ENCODE measurements around the gene CYB5R4.

The CYB5R4 gene

DNA sequence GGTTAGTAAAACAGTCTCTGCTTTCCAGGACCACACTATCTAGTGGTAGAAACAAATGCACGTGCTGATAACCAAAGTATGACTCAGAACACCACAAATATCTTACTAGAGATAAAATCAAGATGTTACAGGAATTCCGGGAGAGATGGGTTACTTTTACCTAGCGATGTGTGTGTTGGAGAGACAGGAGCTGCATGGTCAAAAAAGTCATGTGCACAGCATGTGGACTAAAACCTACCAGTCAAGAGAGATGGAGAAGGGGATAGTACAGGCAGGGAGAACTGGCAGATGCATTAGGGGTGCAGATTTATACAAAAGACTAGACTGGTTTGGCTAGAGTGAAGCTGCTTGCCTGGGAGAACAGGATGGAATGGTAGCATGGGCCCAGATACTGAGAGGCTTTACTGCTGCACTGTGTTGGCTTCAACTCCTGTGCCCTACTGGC, 98.8 kb downstream of the CYB5R4 start:
- H3K9me2 ChIP-seq (replicated peaks; ENCODE audit: control insufficient read depth, low read length), result no peaks in the 10 kb centered on the region
- H3K4me3 ChIP-seq (ENCODE audit: low read length), result no peak overlapping the region
- peaks cover 39% of the 10 kb centered on the region for H3K36me3 ChIP-seq (ENCODE audit: control insufficient read depth, low read length)
- no peaks in the 10 kb centered on the region for H3K79me2 ChIP-seq (ENCODE audit: control insufficient read depth, low read length)
- no peaks in the 10 kb centered on the region for H3F3A ChIP-seq (ENCODE audit: control insufficient read depth, insufficient read depth)
- no peaks in the 10 kb centered on the region for H4K20me1 ChIP-seq (ENCODE audit: control insufficient read depth, insufficient read depth, low read depth, low read length)
- no peaks in the 10 kb centered on the region for H3K4me1 ChIP-seq (ENCODE audit: control insufficient read depth, low read length)
- H3K27me3 ChIP-seq (ENCODE audit: control insufficient read depth, low read length), result no peaks in the 10 kb centered on the region
- no peak overlapping the region for H3K27ac ChIP-seq (ENCODE audit: low read depth, low read length)
- H3K9me3 ChIP-seq (ENCODE audit: control insufficient read depth, insufficient read depth, low read length), result no peaks in the 10 kb centered on the region
- H3K4me2 ChIP-seq (ENCODE audit: low read length), result no peak overlapping the region
- TF ChIP-seq EZH2phosphoT487 (IDR thresholded peaks at IDR 0.05; ENCODE audit: borderline replicate concordance, low read length), result no peak
- TF ChIP-seq, protein P1, sequence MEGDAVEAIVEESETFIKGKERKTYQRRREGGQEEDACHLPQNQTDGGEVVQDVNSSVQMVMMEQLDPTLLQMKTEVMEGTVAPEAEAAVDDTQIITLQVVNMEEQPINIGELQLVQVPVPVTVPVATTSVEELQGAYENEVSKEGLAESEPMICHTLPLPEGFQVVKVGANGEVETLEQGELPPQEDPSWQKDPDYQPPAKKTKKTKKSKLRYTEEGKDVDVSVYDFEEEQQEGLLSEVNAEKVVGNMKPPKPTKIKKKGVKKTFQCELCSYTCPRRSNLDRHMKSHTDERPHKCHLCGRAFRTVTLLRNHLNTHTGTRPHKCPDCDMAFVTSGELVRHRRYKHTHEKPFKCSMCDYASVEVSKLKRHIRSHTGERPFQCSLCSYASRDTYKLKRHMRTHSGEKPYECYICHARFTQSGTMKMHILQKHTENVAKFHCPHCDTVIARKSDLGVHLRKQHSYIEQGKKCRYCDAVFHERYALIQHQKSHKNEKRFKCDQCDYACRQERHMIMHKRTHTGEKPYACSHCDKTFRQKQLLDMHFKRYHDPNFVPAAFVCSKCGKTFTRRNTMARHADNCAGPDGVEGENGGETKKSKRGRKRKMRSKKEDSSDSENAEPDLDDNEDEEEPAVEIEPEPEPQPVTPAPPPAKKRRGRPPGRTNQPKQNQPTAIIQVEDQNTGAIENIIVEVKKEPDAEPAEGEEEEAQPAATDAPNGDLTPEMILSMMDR (IDR thresholded peaks at IDR 0.05; ENCODE audit: low read depth, low read length, poor library complexity, severe bottlenecking), result no peak

DNA sequence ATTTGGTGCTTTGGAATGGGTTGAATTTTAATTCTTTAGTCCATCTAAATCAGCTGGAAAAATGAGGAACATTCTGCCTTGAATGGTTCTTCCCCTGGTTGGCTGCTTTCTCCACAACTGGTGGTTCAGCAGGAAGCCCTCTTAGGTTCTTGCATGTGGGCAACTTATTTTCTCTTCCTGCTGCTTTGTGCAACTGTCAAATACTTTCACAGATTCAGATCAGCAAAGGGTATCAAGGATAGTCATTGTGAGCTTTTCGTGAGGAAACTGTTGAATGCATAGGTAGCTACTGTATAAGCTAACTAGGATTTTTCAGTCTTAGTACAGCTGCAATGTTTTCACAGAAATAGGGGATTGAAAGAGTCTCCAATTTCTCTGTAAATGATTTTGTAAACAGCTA, 101.2 kb downstream of the CYB5R4 start:
- H3K27me3 ChIP-seq (ENCODE audit: control insufficient read depth, low read length), result no peaks in the 10 kb centered on the region
- no peak overlapping the region for H3K4me3 ChIP-seq (ENCODE audit: low read length)
- peaks cover 36% of the 10 kb centered on the region for H3K36me3 ChIP-seq (ENCODE audit: control insufficient read depth, low read length)
- no peak overlapping the region for H3K27ac ChIP-seq (ENCODE audit: low read depth, low read length)
- H3K4me2 ChIP-seq (ENCODE audit: low read length), result no peak overlapping the region
- H3K4me1 ChIP-seq (ENCODE audit: control insufficient read depth, low read length), result no peaks in the 10 kb centered on the region
- no peaks in the 10 kb centered on the region for H3K9me2 ChIP-seq (replicated peaks; ENCODE audit: control insufficient read depth, low read length)
- no peaks in the 10 kb centered on the region for H3K9me3 ChIP-seq (ENCODE audit: control insufficient read depth, insufficient read depth, low read length)
- H4K20me1 ChIP-seq (ENCODE audit: control insufficient read depth, insufficient read depth, low read depth, low read length), result no peaks in the 10 kb centered on the region
- no peaks in the 10 kb centered on the region for H3F3A ChIP-seq (ENCODE audit: control insufficient read depth, insufficient read depth)
- no peak for TF ChIP-seq EZH2phosphoT487 (IDR thresholded peaks at IDR 0.05; ENCODE audit: borderline replicate concordance, low read length)
- TF ChIP-seq, protein P1 (IDR thresholded peaks at IDR 0.05; ENCODE audit: low read depth, low read length, poor library complexity, severe bottlenecking), result no peak
- no peaks in the 10 kb centered on the region for H3K79me2 ChIP-seq (ENCODE audit: control insufficient read depth, low read length)

DNA sequence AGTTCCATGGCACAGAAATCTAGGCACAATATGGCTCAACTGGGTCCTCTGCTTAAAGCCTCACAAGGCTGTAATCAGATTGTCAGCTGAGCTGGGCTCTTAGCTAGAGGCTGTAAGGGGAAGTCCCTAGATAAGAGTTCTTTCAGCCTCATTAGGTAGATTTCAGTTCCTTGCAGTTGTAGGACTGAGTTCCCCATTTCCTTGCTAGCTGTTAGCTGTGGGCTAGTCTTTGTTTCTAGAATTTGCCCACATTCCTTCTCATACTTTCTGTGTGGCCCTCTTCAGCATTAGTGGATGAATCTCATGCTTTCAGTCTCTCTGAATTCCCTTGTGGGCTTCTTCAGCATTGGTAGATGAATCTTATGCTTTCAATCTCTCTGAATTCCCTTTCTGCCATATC, 103.1 kb downstream of the CYB5R4 start:
- no peaks in the 10 kb centered on the region for H3F3A ChIP-seq (ENCODE audit: control insufficient read depth, insufficient read depth)
- H3K4me2 ChIP-seq (ENCODE audit: low read length), result no peak overlapping the region
- no peaks in the 10 kb centered on the region for H4K20me1 ChIP-seq (ENCODE audit: control insufficient read depth, insufficient read depth, low read depth, low read length)
- no peaks in the 10 kb centered on the region for H3K27me3 ChIP-seq (ENCODE audit: control insufficient read depth, low read length)
- H3K4me3 ChIP-seq (ENCODE audit: low read length), result no peak overlapping the region
- no peak overlapping the region for H3K27ac ChIP-seq (ENCODE audit: low read depth, low read length)
- H3K9me2 ChIP-seq (replicated peaks; ENCODE audit: control insufficient read depth, low read length), result no peaks in the 10 kb centered on the region
- TF ChIP-seq, protein P1 (IDR thresholded peaks at IDR 0.05; ENCODE audit: low read depth, low read length, poor library complexity, severe bottlenecking), result no peak
- no peaks in the 10 kb centered on the region for H3K79me2 ChIP-seq (ENCODE audit: control insufficient read depth, low read length)
- no peaks in the 10 kb centered on the region for H3K9me3 ChIP-seq (ENCODE audit: control insufficient read depth, insufficient read depth, low read length)
- peaks cover 28% of the 10 kb centered on the region for H3K36me3 ChIP-seq (ENCODE audit: control insufficient read depth, low read length)
- H3K4me1 ChIP-seq (ENCODE audit: control insufficient read depth, low read length), result no peaks in the 10 kb centered on the region

DNA sequence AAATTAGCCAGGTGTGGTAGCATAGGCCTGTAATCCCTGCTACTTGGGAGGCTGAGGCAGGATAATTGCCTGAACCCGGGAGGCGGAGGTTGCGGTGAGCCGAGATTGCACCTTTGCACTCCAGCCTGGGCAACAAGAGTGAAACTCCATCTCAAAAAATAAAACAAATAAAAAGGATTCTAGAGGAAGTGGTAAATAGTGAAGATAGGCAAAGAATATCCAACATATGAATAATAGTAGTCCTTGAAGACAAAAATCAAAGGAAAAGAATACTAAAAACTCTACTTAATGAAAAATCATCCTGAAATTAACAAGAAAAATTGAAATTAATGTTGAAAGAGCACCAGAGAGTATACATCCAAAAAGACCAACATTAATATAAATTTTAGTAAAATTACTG, 107.0 kb downstream of the CYB5R4 start:
- Histone ChIP-seq H4K20me1 (ENCODE audit: control insufficient read depth, insufficient read depth, low read depth, low read length) (no peaks in the 10 kb centered on the region), H3F3A (ENCODE audit: control insufficient read depth, insufficient read depth) (no peaks in the 10 kb centered on the region), H3K4me2 (ENCODE audit: low read length) (no peak overlapping the region), H3K27ac (ENCODE audit: low read depth, low read length) (no peak overlapping the region), H3K4me3 (ENCODE audit: low read length) (no peak overlapping the region), H3K4me1 (ENCODE audit: control insufficient read depth, low read length) (no peaks in the 10 kb centered on the region), H3K27me3 (ENCODE audit: control insufficient read depth, low read length) (no peaks in the 10 kb centered on the region), H3K79me2 (ENCODE audit: control insufficient read depth, low read length) (no peaks in the 10 kb centered on the region), H3K9me3 (ENCODE audit: control insufficient read depth, insufficient read depth, low read length) (no peaks in the 10 kb centered on the region), H3K36me3 (ENCODE audit: control insufficient read depth, low read length) (0 out of 2 replicates have a peak, but pooled peaks cover 2% of the 10 kb centered on the region), H3K9me2 (replicated peaks; ENCODE audit: control insufficient read depth, low read length) (no peaks in the 10 kb centered on the region)
- no peak for TF ChIP-seq EZH2phosphoT487 (IDR thresholded peaks at IDR 0.05; ENCODE audit: borderline replicate concordance, low read length)
- TF ChIP-seq, protein P1 (IDR thresholded peaks at IDR 0.05; ENCODE audit: low read depth, low read length, poor library complexity, severe bottlenecking), result no peak

All from DOHH2 (cell line).